AG04450 (cell line): ENCODE measurements around the gene CCDC40. TPM values are rescaled to one million over a fixed set of nuclear protein-coding genes. Genes with fewer than 3 reads are reported as not detected.

ENCODE experiments used
- CTCF ChIA-PET: fragments of 300-600, 350-600 bp; formaldehyde crosslinking; extraction: SDS; loops from one replicate; lab custom pipeline; 2022; ENCODE audit warnings: antibody characterized with exemption, inconsistent platforms; lab: Charles Lee
- POLR2A ChIA-PET: fragments of 350-600 bp; formaldehyde crosslinking; extraction: SDS; loops from one replicate; lab custom pipeline; 2021; ENCODE audit warnings: antibody characterized with exemption, inconsistent platforms; lab: Yijun Ruan, JAX
- DNase-seq: peaks from one replicate; pipeline ENCODE4 v3.0.0-alpha.2; 2011; ENCODE audit warnings: low read depth, low spot score
- H3K27ac ChIP-seq: one replicate; pipeline ENCODE4 v1.5.1; 2012; ENCODE audit warnings: low read depth, low read length, control low read depth
- H3K27me3 ChIP-seq: one replicate; pipeline ENCODE4 v1.6.0; 2012; ENCODE audit warnings: low read length; ENCODE audit not compliant: control insufficient read depth, insufficient read depth
- H3K4me3 ChIP-seq: 2 replicates; pipeline ENCODE4 v1.5.1; 2011; ENCODE audit warnings: mild to moderate bottlenecking, low read depth, low read length, control low read depth
- H3K9me3 ChIP-seq: 2 replicates; pipeline ENCODE4 v1.5.1; 2012; ENCODE audit warnings: low read length; ENCODE audit not compliant: control insufficient read depth, insufficient read depth
- CTCF ChIP-seq: IDR thresholded peaks from 2 replicates; pipeline ENCODE4 v1.5.1; 2011; ENCODE audit warnings: low read depth, low read length, control low read depth, inconsistent platforms
- polyA plus RNA-seq: library from polyadenylated mRNA; depleted of rRNA; stranded (reverse); fragments of >200 nt; gene quantifications from 2 replicates; pipeline ENCODE4 v1.2.3, GENCODE V29; 2011

Gene CCDC40
- polyA plus RNA-seq, 1 experiment: 2.4 TPM

GRCh38 chr17:80114758-80115157 lies 78.3 kb downstream of the CCDC40 start:
- no peaks in the 10 kb centered on the region for H3K27me3 ChIP-seq
- no peak overlapping the region for H3K27ac ChIP-seq
- H3K4me3 ChIP-seq: no peak overlapping the region
- ChIA-PET CTCF (interaction anchor here (1.1 to 2.5 kb wide), 2 partner anchors 10 to 13 kb away, joined by 3 to 18 read pairs; partner anchors contain the start of gene GAA), POLR2A (no interaction called here)
- no peaks in the 10 kb centered on the region; the same call in 1 of the 2 replicates for H3K9me3 ChIP-seq
- no peak for DNase-seq
- TF ChIP-seq CTCF: no peak

DNA sequence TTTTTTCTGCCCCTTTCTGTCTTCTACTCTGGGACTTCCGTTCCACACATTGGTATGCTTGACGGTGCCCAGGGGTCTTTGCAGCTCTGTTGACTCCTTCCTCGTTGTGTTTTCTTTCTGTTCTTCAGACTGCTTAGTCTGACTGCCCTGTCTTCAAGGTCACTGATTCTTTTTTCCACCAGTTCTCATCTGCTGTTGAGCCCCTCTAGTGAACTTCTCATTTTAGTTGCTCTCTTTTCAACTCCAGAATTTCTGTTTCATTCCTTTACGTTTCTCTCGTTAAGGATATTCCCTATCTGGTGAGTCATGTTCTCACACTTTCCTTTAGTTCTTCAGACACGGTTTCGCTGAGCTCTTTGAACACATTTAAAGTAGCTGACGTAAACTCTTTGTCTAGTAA lies 78.7 kb downstream of the CCDC40 start:
- POLR2A ChIA-PET: interaction anchor here (0.9 kb wide), 1 partner anchor 14 kb away, joined by 3 read pairs; the partner anchor contains the start of gene GAA
- no peak for TF ChIP-seq CTCF
- CTCF ChIA-PET: interaction anchor here (1.1 to 2.5 kb wide), 2 partner anchors 9 to 14 kb away, joined by 3 to 18 read pairs; partner anchors contain the start of gene GAA
- H3K4me3 ChIP-seq: no peak overlapping the region
- H3K27ac ChIP-seq: no peak overlapping the region
- DNase-seq: no peak
- no peaks in the 10 kb centered on the region; the same call in 1 of the 2 replicates for H3K9me3 ChIP-seq
- H3K27me3 ChIP-seq: no peaks in the 10 kb centered on the region

- ChIA-PET POLR2A (no interaction called here), CTCF (interaction anchor here (0.9 kb wide), 1 partner anchor 15 kb away, joined by 7 read pairs; the partner anchor contains the start of gene GAA)
- H3K4me3 ChIP-seq: no peak overlapping the region
- no peaks in the 10 kb centered on the region for H3K27me3 ChIP-seq
- H3K9me3 ChIP-seq: no peaks in the 10 kb centered on the region; the same call in 1 of the 2 replicates
- peak; percentile 21 for DNase-seq
- no peak for TF ChIP-seq CTCF
- peak overlapping the region; percentile 21 for H3K27ac ChIP-seq
Measured at GRCh38 chr17:80116276-80116920, 80.0 kb downstream of the CCDC40 start.

- H3K27ac ChIP-seq: peak overlapping the region; percentile 21
- no peaks in the 10 kb centered on the region; the same call in 1 of the 2 replicates for H3K9me3 ChIP-seq
- ChIA-PET CTCF (interaction anchor here (0.9 kb wide), 1 partner anchor 16 kb away, joined by 7 read pairs; the partner anchor contains the start of gene GAA), POLR2A (no interaction called here)
- H3K4me3 ChIP-seq: no peak overlapping the region
- TF ChIP-seq CTCF: no peak
- no peaks in the 10 kb centered on the region for H3K27me3 ChIP-seq
- DNase-seq: no peak
Measured at GRCh38 chr17:80116921-80117380, 80.5 kb downstream of the CCDC40 start.
